Heart right ventricle (tissue), 16 donors: Measurements from ENCODE around the gene PHACTR3. TPM values are rescaled to one million over a fixed set of nuclear protein-coding genes. Genes with fewer than 3 reads are reported as not detected.

Experiments
- ATAC-seq, 8 donors: fragments of 200-7000 bp; cut with Tn5 transposase; one replicate each; pipeline ENCODE4 v1.9.1; 2020; ENCODE audit warnings: mild to moderate bottlenecking in 8 of 8, moderate library complexity in 8 of 8, moderate number of reproducible peaks in 1 of 8
- DNase-seq, 2 donors: peaks; one replicate each; pipeline ENCODE4 v3.0.0-alpha.2; 2020
- H3K27ac ChIP-seq, 10 donors: fragments of 200-600 bp; sonication (generic) in 2 of 10; one replicate each; pipeline versions ENCODE4 v1.5.0 to v1.8.0; 2020 to 2022; ENCODE audit warnings: mild to moderate bottlenecking in 3 of 10
- H3K27me3 ChIP-seq, 7 donors: fragments of 200-600 bp; one replicate each; pipeline ENCODE4 v1.8.0; 2021 to 2022; ENCODE audit warnings: mild to moderate bottlenecking in 2 of 7
- H3K36me3 ChIP-seq, 9 donors: fragments of 200-600 bp; sonication (generic) in 1 of 9; one replicate each; pipeline versions ENCODE4 v1.5.0 to v1.8.0; 2020 to 2022; ENCODE audit warnings: mild to moderate bottlenecking in 2 of 9
- H3K4me1 ChIP-seq, 9 donors: fragments of 200-600 bp; sonication (generic) in 1 of 9; one replicate each; pipeline versions ENCODE4 v1.5.0 to v1.8.0; 2020 to 2022; ENCODE audit warnings: mild to moderate bottlenecking in 4 of 9
- H3K4me3 ChIP-seq, 10 donors: fragments of 200-600 bp; sonication (generic) in 2 of 10; one replicate each; pipeline versions ENCODE4 v1.5.0 to v1.8.0; 2020 to 2022; ENCODE audit warnings: mild to moderate bottlenecking in 7 of 10, moderate library complexity in 2 of 10
- H3K9me3 ChIP-seq, 11 donors: fragments of 200-600 bp in 10 of 11; sonication (generic) in 2 of 11; one replicate each; pipeline versions ENCODE4 v1.5.0 to v1.8.0; 2013 to 2022; ENCODE audit warnings: mild to moderate bottlenecking in 2 of 11, control low read depth in 1 of 11, moderate library complexity in 1 of 11
- WGBS, 2 donors: extraction: QIAGEN DNeasy Blood & Tissue Kit; methylation state at CpG; one replicate each; pipeline ENCODE4 v1.1.7; 2013; ENCODE audit warnings: inconsistent platforms in 1 of 2; 5-methylcytosine and 5-hydroxymethylcytosine counted together
- intact Hi-C, 10 donors: fragments of 100-400 bp; cut with DNase I; formaldehyde crosslinking; loops; one replicate each; pipeline versions ENCODE4 v1.11.1 to v1.14.2; 2022
- polyA plus RNA-seq, 2 donors: library from polyadenylated mRNA; stranded (reverse); fragments of 200-250 nt; gene quantifications; one replicate each; pipeline ENCODE4 v1.2.3, GENCODE V29; 2013
- total RNA-seq, 10 donors: library from RNA; stranded (reverse); fragmentation: NEBNext Ultra II Directional in 3 of 10; extraction: Animal tissue kit (Norgen Biotek cat#: 25700) in 3 of 10; gene quantifications; one replicate each; pipeline versions ENCODE4 v1.2.1 to v1.2.4, GENCODE V29; 2021 to 2023
- TF ChIP-seq, protein P1 (sequence below), 9 donors: fragments of 200-600 bp; sonication (generic) in 2 of 9; IDR thresholded peaks; one replicate each; pipeline versions ENCODE4 v1.5.0 to v1.8.0; 2021 to 2022; ENCODE audit warnings: antibody characterized with exemption in 9 of 9, mild to moderate bottlenecking in 5 of 9, moderate library complexity in 1 of 9
- donor health status: Arrhythmogenic right ventricular cardiomyopathy.
- donor health status: ischemic (EF 13 %, LVEDD 7.1; RV severe dilation, severe dysfunction).
- donor health status: healthy with polysubstance abuse.
- donor health status: DM: no; HTN: yes; CAD: no.
- donor health status: DM: no; HTN: no; CAD: no.
- donor health status: ischemic (EF 25% LVEDD 6.9; RV normal size, moderate dysfunction).
- donor health status: ischemic (EF 25% LVEDD 5.7; RV mildly dilated, moderate dysfunction).
- donor health status: healthy.
- donor health status: DM: yes; HTN: yes; CAD: no.
- donor health status: Ischemic cardiomyopathy.
- donor health status: ischemic (EF 35%, LVEDD 5.7; RV mildly dilated, moderate dysfunction).
- donor health status: nonischemic (EF 11% LVEDD 7.7; RV severe dilation, severe dysfunction).
- donor health status: DM: yes; HTN: yes; CAD: no.
- donor health status: PGD.
- donor health status: ischemic (EF 29% LVEDD 5.4; RV normal size, mild dysfunction).
- donor health status: nonischemic (EF 23%, LVEDD 6.1; RV moderate dilation, normal function).

The PHACTR3 gene
- total and polyA plus RNA-seq, 12 donors = 0.51 to 24.1 (median 3.7) TPM

GRCh38 chr20:59785669-59785959, 181.3 kb downstream of the PHACTR3 start:
- intact Hi-C loops = loop anchor here in 2 of 10 donors (10.0 kb wide), 2 partner anchors 49 to 149 kb away; partner anchors contain the start of gene SYCP2 (in 1 of the 2)
- no peak for ATAC-seq
- 41 to 59% methylated on average over 6 of the region's 6 CpGs for WGBS, 2 donors

DNA sequence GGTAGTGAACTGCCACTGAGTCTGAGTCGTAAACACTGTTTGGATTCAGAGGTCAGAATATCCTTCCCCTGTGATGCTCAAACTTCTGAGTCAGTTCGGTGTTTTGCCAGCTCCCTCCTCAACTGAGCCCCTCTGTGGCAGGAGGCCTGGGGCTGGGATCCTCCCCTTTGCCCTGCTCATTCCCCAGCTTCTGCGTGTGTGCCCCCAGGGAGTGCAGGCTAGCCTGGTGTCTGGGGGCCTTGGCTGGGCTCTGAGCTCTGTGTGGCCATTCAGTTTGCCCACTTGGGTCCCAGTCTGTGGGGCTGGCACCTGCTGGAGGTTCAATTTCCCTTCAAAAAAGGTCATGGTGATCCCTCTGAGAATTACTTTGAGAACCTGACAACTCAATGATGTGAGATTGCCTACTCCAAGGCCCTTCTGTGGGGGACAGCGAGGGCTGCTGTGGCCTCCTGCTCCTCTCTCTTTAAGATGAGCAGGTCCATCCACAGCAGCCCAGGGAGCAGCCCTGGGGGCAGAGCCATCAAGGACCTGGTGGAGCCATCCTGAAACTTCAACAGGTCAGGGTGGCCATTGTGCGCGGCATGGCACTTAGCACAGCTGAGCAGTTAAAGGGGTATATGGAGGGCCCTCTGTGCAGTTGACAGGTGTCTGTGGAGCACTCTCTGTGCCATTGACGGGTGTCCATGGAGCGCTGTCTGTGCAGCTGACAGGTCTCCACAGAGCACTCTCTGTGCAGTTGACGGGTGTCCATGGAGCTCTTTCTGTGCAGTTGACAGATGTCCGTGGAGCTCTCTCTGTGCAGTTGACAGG, 181.9 kb downstream of the PHACTR3 start:
- DNase-seq (no peak), ATAC-seq (no peak)
- peaks cover 0 to 9% (median 0%) of the 10 kb centered on the region in 7 donors for H3K27me3 ChIP-seq
- H3K4me3 ChIP-seq = no peak overlapping the region
- H3K9me3 ChIP-seq = peaks cover 0 to 8% (median 0%) of the 10 kb centered on the region in 11 donors
- intact Hi-C loops = loop anchor here in 2 of 10 donors (10.0 kb wide), 2 partner anchors 49 to 149 kb away; partner anchors contain the start of gene SYCP2 (in 1 of the 2)
- 85 to 90% methylated on average over 10 of the region's 10 CpGs for WGBS, 2 donors
- TF ChIP-seq, protein P1, sequence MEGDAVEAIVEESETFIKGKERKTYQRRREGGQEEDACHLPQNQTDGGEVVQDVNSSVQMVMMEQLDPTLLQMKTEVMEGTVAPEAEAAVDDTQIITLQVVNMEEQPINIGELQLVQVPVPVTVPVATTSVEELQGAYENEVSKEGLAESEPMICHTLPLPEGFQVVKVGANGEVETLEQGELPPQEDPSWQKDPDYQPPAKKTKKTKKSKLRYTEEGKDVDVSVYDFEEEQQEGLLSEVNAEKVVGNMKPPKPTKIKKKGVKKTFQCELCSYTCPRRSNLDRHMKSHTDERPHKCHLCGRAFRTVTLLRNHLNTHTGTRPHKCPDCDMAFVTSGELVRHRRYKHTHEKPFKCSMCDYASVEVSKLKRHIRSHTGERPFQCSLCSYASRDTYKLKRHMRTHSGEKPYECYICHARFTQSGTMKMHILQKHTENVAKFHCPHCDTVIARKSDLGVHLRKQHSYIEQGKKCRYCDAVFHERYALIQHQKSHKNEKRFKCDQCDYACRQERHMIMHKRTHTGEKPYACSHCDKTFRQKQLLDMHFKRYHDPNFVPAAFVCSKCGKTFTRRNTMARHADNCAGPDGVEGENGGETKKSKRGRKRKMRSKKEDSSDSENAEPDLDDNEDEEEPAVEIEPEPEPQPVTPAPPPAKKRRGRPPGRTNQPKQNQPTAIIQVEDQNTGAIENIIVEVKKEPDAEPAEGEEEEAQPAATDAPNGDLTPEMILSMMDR (IDR thresholded peaks at IDR 0.05) = no peak
- no peaks in the 10 kb centered on the region for H3K36me3 ChIP-seq
- H3K4me1 ChIP-seq = no peaks in the 10 kb centered on the region
- no peak overlapping the region for H3K27ac ChIP-seq

More at GRCh38 chr20:59785669-59785959, 181.3 kb downstream of the PHACTR3 start:
- no peak for DNase-seq
- H3K27me3 ChIP-seq = peaks cover 0 to 9% (median 0%) of the 10 kb centered on the region in 7 donors
- no peak overlapping the region for H3K4me3 ChIP-seq
- no peaks in the 10 kb centered on the region for H3K36me3 ChIP-seq
- peaks cover 0 to 6% (median 0%) of the 10 kb centered on the region in 11 donors for H3K9me3 ChIP-seq
- no peaks in the 10 kb centered on the region for H3K4me1 ChIP-seq
- TF ChIP-seq, protein P1 (IDR thresholded peaks at IDR 0.05) = no peak
- no peak overlapping the region for H3K27ac ChIP-seq

DNA sequence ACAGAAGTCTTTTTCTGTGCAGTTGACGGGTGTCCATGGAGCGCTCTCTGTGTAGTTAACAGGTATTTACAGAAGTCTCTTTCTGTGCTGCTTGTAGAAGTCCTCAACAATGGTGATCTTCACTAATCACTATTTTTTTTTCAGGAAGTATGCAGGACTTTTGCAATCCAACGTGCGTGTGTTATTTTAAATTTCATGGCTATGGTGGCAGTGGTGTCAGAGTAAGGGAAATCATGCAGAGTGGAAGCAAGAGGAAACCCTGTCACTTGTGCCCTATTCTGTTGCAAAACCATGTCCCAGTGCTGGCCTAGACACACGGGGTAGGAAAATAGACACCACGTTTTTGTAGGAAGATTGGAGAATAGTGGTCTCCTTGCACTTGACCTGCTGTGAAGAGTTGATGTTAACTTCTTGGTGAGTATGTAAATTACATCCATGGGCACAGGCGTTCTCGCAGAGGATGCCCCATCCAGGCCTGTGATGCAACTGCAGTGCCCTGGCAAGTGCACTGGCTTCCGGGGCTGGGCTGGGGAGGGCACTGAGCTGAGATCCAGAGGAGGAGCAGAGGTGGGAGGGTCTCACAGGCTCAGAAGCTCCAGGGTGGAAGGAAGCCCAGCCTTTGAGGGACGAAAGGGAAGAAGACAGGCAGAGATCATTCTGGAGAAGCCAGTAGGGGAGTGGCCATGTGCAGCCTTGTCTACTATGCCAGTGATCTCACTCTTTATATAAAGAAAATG, 182.6 kb downstream of the PHACTR3 start:
- 68 to 77% methylated on average over 10 of the region's 10 CpGs for WGBS, 2 donors
- TF ChIP-seq, protein P1 (IDR thresholded peaks at IDR 0.05) = no peak
- no peak overlapping the region for H3K27ac ChIP-seq
- intact Hi-C loops = loop anchor here in 2 of 10 donors (10.0 kb wide), 2 partner anchors 48 to 148 kb away; partner anchors contain the start of gene SYCP2 (in 1 of the 2)
- DNase-seq (no peak), ATAC-seq (no peak)
- peaks cover 0 to 12% (median 0%) of the 10 kb centered on the region in 11 donors for H3K9me3 ChIP-seq
- H3K27me3 ChIP-seq = peaks cover 0 to 9% (median 0%) of the 10 kb centered on the region in 7 donors
- no peaks in the 10 kb centered on the region for H3K4me1 ChIP-seq
- no peaks in the 10 kb centered on the region for H3K36me3 ChIP-seq
- no peak overlapping the region for H3K4me3 ChIP-seq

- WGBS, 2 donors = 50 to 63% methylated on average over 2 of the region's 2 CpGs
- ATAC-seq (no peak), DNase-seq (no peak)
- no peaks in the 10 kb centered on the region for H3K4me1 ChIP-seq
- H3K9me3 ChIP-seq = peaks cover 0 to 17% (median 5%) of the 10 kb centered on the region in 11 donors
- no peaks in the 10 kb centered on the region for H3K36me3 ChIP-seq
- H3K27me3 ChIP-seq = peaks cover 0 to 9% (median 0%) of the 10 kb centered on the region in 7 donors
- TF ChIP-seq, protein P1 (IDR thresholded peaks at IDR 0.05) = no peak
- H3K27ac ChIP-seq = no peak overlapping the region
- intact Hi-C loops = loop anchor here in 2 of 10 donors (10.0 kb wide), 2 partner anchors 47 to 147 kb away; partner anchors contain the start of gene SYCP2 (in 1 of the 2)
- H3K4me3 ChIP-seq = no peak overlapping the region
Observed at GRCh38 chr20:59787538-59787890, 183.2 kb downstream of the PHACTR3 start.
